ENCODE data around the gene RAI1.
A peak's percentile ranks its signal among the peaks of the same experiment; 100 is the strongest.

RAI1 gene

GRCh38 chr17:17783825-17784656 is 102.8 kb downstream of the RAI1 start:
- peak; percentile 58 for DNase-seq (ENCODE audit: low read depth)

- peak; percentile 41 for DNase-seq (ENCODE audit: low read depth)
Observed at GRCh38 chr17:17784657-17785267, 103.5 kb downstream of the RAI1 start.

DNA sequence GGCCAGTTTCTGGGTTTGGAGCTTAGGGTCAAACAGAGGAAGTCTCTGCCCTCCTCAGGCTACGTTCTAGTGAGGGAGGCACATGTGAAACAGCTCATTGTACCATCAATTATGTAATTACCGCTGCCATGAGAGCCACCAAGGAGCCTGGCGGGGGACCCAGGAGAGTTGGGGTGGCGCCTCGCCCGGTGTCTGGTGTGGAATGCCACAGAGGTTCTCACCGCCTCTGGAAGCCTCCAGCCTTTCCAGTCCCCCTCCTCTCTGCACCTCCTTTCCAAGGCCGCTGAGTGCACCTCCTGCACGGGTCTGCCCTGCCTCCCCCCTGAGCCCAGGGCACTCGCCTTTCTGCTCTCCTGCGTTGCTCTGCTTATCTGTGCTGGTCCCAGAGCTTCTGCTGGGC is 104.1 kb downstream of the RAI1 start:
- no peak for DNase-seq (ENCODE audit: low read depth)

DNA sequence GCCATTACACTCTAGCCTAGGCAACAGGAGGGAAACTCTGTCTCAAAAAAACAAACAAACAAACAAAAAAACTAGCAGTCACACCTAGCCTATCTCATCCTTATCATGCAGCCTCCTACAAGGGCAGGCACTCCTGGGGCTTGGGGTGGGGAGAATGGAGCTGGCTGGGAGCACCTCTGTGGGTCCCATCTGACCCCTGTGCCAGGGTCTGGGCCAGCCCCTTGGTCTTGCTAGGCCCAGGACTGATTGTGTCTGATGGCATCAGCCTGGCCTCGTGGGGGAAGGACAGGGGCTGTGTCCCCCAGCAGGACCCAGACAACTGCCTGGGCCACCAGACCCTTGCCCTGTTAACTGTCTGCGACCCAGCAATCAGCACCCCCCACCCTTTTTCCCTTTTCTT is 105.7 kb downstream of the RAI1 start:
- no peak for DNase-seq (ENCODE audit: low read depth)

GRCh38 chr17:17787568-17787967 is 106.3 kb downstream of the RAI1 start:
- DNase-seq (ENCODE audit: low read depth) = no peak

GRCh38 chr17:17788967-17789366 is 107.7 kb downstream of the RAI1 start:
- DNase-seq (ENCODE audit: low read depth) = no peak

- no peak for DNase-seq (ENCODE audit: low read depth)
Observed at GRCh38 chr17:17789410-17789809, 108.2 kb downstream of the RAI1 start.

DNA sequence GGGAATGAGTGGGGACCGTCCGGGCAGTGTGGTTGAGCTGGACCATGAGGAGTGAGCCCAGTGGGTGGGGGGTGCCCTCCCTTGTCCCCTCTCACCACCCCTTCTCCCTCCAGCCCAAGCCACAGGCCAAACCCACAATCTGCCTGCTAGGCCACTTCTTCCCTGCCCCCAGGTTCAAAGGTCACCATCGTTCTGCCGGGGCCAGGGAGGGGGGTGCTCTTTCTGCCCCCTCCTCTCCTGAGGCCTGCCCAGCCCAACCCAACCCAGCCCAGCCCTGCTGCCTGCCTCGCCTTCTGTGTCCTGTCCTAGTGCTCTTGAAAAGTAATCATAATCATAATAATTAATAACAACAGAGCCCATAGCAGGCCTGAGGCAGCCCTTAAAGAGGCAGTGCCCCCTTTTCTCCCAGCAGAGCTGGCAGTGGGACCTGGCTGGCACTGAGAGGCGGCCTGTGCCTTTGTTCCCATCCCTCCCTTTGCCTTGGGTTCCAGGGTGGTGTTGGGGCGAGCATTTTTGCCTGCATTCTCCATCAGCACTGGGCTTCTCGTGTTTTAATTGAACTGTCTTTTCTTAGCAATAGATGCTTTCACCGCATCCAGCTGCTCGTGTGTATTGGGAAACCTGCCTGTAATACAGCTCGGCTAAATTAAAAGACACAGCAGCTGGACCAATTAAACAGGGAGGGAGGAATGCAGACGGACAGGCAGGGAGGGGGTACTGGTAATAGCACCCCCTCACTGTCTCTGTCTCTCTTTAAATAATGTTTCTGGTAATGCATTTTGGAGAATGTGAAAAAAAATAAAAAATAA is 108.8 kb downstream of the RAI1 start:
- DNase-seq (ENCODE audit: low read depth) = no peak

DNA sequence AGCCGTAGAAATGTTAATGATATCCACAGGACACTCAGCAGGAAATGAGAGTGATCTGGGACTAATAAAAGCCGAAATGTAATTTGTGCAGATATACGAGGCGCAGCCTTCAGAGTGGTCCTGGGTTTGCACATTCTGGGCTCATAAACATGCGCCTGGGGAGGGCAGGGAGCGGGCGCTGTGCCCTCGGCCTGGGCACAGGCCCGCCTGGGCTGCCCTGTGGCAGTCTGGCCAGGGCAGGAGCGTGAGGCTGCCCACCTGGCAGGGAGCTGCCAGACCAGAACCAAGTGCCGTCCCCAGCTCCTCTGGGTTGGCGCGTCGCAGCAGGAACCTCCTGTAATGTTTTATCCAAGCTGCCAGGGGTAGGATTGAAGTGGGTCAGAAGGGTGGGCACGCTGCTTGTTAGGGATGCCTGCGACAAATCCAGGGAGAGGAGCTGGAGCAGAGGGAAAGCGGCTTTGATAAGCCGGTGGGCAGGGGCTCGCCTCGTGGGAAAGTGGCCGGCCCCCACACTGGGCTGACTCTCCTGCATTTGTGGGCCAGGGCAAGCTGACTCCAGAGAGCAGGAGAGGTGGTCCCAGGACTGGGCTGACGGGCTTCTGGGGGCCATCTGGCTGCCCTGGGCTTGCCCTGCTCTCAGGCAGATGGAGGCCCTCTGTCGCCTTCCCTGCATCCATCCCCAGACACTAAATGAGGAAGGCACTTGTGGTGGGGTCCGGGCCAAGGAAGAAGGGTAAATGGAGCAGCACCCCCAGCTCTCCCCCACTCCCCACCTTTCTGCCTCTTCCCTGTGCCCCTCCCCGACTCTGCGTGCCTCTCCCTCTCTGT is 109.6 kb downstream of the RAI1 start:
- DNase-seq (ENCODE audit: low read depth) = no peak

GRCh38 chr17:17792037-17792550 is 110.8 kb downstream of the RAI1 start:
- no peak for DNase-seq (ENCODE audit: low read depth)

GRCh38 chr17:17792551-17793377 is 111.5 kb downstream of the RAI1 start:
- DNase-seq (ENCODE audit: low read depth) = peak; percentile 73

DNA sequence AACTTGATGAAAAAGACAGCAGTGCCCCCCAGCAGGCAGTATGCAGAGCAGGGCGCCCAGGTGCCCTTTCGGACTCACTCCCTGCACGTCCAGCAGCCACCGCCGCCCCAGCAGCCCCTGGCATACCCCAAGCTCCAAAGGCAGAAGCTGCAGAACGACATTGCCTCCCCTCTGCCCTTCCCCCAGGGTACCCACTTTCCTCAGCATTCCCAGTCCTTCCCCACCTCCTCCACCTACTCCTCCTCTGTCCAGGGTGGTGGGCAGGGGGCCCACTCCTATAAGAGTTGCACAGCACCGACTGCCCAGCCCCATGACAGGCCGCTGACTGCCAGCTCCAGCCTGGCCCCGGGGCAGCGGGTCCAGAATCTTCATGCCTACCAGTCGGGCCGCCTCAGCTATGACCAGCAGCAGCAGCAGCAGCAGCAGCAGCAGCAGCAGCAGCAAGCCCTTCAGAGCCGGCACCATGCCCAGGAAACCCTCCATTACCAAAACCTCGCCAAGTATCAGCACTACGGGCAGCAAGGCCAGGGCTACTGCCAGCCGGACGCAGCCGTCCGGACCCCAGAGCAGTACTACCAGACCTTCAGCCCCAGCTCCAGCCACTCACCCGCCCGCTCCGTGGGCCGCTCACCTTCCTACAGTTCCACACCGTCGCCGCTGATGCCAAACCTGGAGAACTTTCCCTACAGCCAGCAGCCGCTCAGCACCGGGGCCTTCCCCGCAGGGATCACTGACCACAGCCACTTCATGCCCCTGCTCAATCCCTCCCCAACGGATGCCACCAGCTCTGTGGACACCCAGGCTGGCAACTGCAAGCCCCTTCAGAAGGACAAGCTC is 112.3 kb downstream of the RAI1 start:
- DNase-seq (ENCODE audit: low read depth) = no peak

- no peak for DNase-seq (ENCODE audit: low read depth)
Observed at GRCh38 chr17:17794382-17794781, 113.1 kb downstream of the RAI1 start.

DNA sequence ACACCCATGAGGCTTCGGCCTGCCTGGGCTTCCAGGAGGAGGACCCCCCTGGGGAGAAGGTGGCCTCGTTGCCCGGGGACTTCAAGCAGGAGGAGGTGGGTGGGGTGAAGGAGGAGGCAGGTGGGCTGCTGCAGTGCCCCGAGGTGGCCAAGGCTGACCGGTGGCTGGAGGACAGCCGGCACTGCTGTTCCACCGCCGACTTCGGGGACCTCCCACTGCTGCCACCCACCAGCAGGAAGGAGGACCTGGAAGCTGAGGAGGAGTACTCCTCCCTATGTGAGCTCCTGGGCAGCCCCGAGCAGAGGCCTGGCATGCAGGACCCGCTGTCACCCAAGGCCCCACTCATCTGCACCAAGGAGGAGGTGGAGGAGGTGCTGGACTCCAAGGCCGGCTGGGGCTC is 114.0 kb downstream of the RAI1 start:
- DNase-seq (ENCODE audit: low read depth) = no peak

DNA sequence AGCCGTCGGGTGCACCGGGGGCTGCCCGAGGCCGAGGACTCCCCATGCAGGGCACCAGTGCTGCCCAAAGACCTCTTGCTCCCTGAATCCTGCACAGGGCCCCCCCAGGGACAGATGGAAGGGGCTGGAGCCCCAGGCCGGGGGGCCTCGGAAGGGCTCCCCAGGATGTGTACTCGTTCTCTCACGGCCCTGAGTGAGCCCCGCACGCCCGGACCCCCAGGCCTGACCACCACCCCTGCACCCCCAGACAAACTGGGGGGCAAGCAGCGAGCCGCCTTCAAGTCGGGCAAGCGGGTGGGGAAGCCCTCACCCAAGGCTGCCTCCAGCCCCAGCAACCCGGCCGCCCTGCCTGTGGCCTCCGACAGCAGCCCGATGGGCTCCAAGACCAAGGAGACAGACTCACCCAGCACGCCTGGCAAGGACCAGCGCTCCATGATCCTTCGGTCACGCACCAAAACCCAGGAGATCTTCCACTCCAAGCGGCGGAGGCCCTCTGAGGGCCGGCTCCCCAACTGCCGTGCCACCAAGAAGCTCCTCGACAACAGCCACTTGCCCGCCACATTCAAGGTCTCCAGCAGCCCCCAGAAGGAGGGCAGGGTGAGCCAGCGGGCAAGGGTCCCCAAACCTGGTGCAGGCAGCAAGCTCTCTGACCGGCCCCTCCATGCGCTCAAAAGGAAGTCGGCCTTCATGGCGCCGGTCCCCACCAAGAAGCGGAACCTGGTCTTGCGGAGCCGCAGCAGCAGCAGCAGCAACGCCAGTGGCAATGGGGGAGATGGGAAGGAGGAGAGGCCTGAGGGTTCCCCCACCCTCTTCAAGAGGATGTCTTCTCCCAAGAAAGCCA is 114.9 kb downstream of the RAI1 start:
- no peak for DNase-seq (ENCODE audit: low read depth)

GRCh38 chr17:17796787-17797061 is 115.5 kb downstream of the RAI1 start:
- no peak for DNase-seq (ENCODE audit: low read depth)

GRCh38 chr17:17797119-17797809 is 116.0 kb downstream of the RAI1 start:
- DNase-seq (ENCODE audit: low read depth) = no peak

DNA sequence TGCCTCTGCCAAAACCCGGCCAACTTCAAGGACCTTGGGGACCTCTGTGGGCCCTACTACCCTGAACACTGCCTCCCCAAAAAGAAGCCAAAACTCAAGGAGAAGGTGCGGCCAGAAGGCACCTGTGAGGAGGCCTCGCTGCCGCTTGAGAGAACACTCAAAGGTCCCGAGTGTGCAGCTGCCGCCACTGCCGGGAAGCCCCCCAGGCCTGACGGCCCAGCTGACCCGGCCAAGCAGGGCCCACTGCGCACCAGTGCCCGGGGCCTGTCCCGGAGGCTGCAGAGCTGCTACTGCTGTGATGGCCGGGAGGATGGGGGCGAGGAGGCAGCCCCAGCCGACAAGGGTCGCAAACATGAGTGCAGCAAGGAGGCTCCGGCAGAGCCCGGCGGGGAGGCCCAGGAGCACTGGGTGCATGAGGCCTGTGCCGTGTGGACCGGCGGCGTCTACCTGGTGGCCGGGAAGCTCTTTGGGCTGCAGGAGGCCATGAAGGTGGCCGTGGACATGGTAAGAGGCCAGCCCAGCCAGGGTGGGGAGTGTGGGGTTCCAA is 116.8 kb downstream of the RAI1 start:
- no peak for DNase-seq (ENCODE audit: low read depth)

Data from iris pigment epithelial cell (primary cell).